ENCODE measurements around the gene RHOB. TPM values are rescaled to one million over a fixed set of nuclear protein-coding genes. Genes with fewer than 3 reads are reported as not detected.

RHOB gene
- total RNA-seq, 1 donor from 2014 or later: 292 TPM

- Mint-ChIP-seq H3K4me1 (ENCODE audit: unreplicated experiment) (peaks cover 11% of the 10 kb centered on the region), H3K4me3 (ENCODE audit: unreplicated experiment) (no peak overlapping the region), H3K27me3 (ENCODE audit: unreplicated experiment) (peaks cover 6% of the 10 kb centered on the region), H3K27ac (ENCODE audit: unreplicated experiment) (no peak overlapping the region), H3K36me3 (ENCODE audit: low read depth, unreplicated experiment) (peaks cover 4% of the 10 kb centered on the region), H3K9me3 (ENCODE audit: unreplicated experiment) (no peaks in the 10 kb centered on the region)
- DNase-seq (ENCODE audit: low spot score): no peak
- no peak for TF ChIP-seq CTCF (IDR thresholded peaks at IDR 0.05; ENCODE audit: unreplicated experiment)
Measured at GRCh38 chr2:20485612-20486388, 38.9 kb downstream of the RHOB start.

GRCh38 chr2:20486571-20486970, 39.7 kb downstream of the RHOB start:
- no peak overlapping the region for H3K27ac Mint-ChIP-seq (ENCODE audit: unreplicated experiment)
- DNase-seq (ENCODE audit: low spot score): no peak
- H3K27me3 Mint-ChIP-seq (ENCODE audit: unreplicated experiment): peaks cover 6% of the 10 kb centered on the region
- no peaks in the 10 kb centered on the region for H3K9me3 Mint-ChIP-seq (ENCODE audit: unreplicated experiment)
- H3K4me3 Mint-ChIP-seq (ENCODE audit: unreplicated experiment): no peak overlapping the region
- TF ChIP-seq CTCF (IDR thresholded peaks at IDR 0.05; ENCODE audit: unreplicated experiment): no peak
- H3K4me1 Mint-ChIP-seq (ENCODE audit: unreplicated experiment): peaks cover 11% of the 10 kb centered on the region
- H3K36me3 Mint-ChIP-seq (ENCODE audit: low read depth, unreplicated experiment): peaks cover 4% of the 10 kb centered on the region

- peaks cover 11% of the 10 kb centered on the region for H3K4me1 Mint-ChIP-seq (ENCODE audit: unreplicated experiment)
- H3K4me3 Mint-ChIP-seq (ENCODE audit: unreplicated experiment): no peak overlapping the region
- H3K36me3 Mint-ChIP-seq (ENCODE audit: low read depth, unreplicated experiment): peaks cover 4% of the 10 kb centered on the region
- TF ChIP-seq CTCF (IDR thresholded peaks at IDR 0.05; ENCODE audit: unreplicated experiment): no peak
- H3K27ac Mint-ChIP-seq (ENCODE audit: unreplicated experiment): no peak overlapping the region
- peaks cover 4% of the 10 kb centered on the region for H3K27me3 Mint-ChIP-seq (ENCODE audit: unreplicated experiment)
- no peak for DNase-seq (ENCODE audit: low spot score)
- no peaks in the 10 kb centered on the region for H3K9me3 Mint-ChIP-seq (ENCODE audit: unreplicated experiment)
Measured at GRCh38 chr2:20487030-20487391, 40.1 kb downstream of the RHOB start.

- no peak overlapping the region for H3K27ac Mint-ChIP-seq (ENCODE audit: unreplicated experiment)
- H3K27me3 Mint-ChIP-seq (ENCODE audit: unreplicated experiment): peaks cover 1% of the 10 kb centered on the region
- H3K4me3 Mint-ChIP-seq (ENCODE audit: unreplicated experiment): no peak overlapping the region
- H3K9me3 Mint-ChIP-seq (ENCODE audit: unreplicated experiment): no peaks in the 10 kb centered on the region
- peaks cover 4% of the 10 kb centered on the region for H3K36me3 Mint-ChIP-seq (ENCODE audit: low read depth, unreplicated experiment)
- no peak for TF ChIP-seq CTCF (IDR thresholded peaks at IDR 0.05; ENCODE audit: unreplicated experiment)
- DNase-seq (ENCODE audit: low spot score): no peak
- H3K4me1 Mint-ChIP-seq (ENCODE audit: unreplicated experiment): peaks cover 11% of the 10 kb centered on the region
Measured at GRCh38 chr2:20487392-20488174, 40.7 kb downstream of the RHOB start.

GRCh38 chr2:20488201-20488641, 41.3 kb downstream of the RHOB start:
- TF ChIP-seq CTCF (IDR thresholded peaks at IDR 0.05; ENCODE audit: unreplicated experiment): no peak
- Mint-ChIP-seq H3K27ac (ENCODE audit: unreplicated experiment) (no peak overlapping the region), H3K4me1 (ENCODE audit: unreplicated experiment) (peaks cover 11% of the 10 kb centered on the region), H3K9me3 (ENCODE audit: unreplicated experiment) (no peaks in the 10 kb centered on the region), H3K36me3 (ENCODE audit: low read depth, unreplicated experiment) (peaks cover 4% of the 10 kb centered on the region), H3K27me3 (ENCODE audit: unreplicated experiment) (peaks cover 1% of the 10 kb centered on the region), H3K4me3 (ENCODE audit: unreplicated experiment) (no peak overlapping the region)
- DNase-seq (ENCODE audit: low spot score): no peak
